ENCODE measurements around the gene KSR2. TPM values are rescaled to one million over a fixed set of nuclear protein-coding genes. Genes with fewer than 3 reads are reported as not detected.

The KSR2 gene
- total and polyA plus RNA-seq, 2 donors (not counting 3 experiments of a cell fraction or from before 2014, with no cell fraction given), result 2.1 to 5.2 TPM

GRCh38 chr12:117596968-117597367, 371.8 kb downstream of the KSR2 start:
- DNase-seq (ENCODE audit: low read depth, low spot score) (no peak), FAIRE-seq (no peak)
- H2AFZ ChIP-seq (ENCODE audit: low read depth, low read length), result no peak overlapping the region
- CTCF ChIA-PET, result no interaction called here
- TF ChIP-seq FOS (IDR thresholded peaks at IDR 0.05; ENCODE audit: borderline replicate concordance, insufficient read depth, low read length) (no peak), POLR2AphosphoS5 (IDR thresholded peaks at IDR 0.05; ENCODE audit: insufficient read depth, low read depth, low read length) (no peak), JUN (IDR thresholded peaks at IDR 0.05; ENCODE audit: borderline replicate concordance, insufficient read depth, insufficient read length, low read depth) (no peak), GATA2 (IDR thresholded peaks at IDR 0.05; ENCODE audit: insufficient read depth, insufficient read length, low read depth, low read length) (no peak), CTCF (IDR thresholded peaks at IDR 0.05; ENCODE audit: extremely low read depth in 1 of 2, insufficient read depth in 1 of 2, low read depth in 1 of 2, low read length in 2 of 2) (no peak), MYC (IDR thresholded peaks at IDR 0.05; ENCODE audit: low read depth, low read length) (no peak), EZH2 (IDR thresholded peaks at IDR 0.05; ENCODE audit: borderline replicate concordance, low read depth, low read length, severe bottlenecking) (no peak), POLR2A (IDR thresholded peaks at IDR 0.05; ENCODE audit: low read depth, low read length) (no peak)
- TF ChIP-seq, protein P1, sequence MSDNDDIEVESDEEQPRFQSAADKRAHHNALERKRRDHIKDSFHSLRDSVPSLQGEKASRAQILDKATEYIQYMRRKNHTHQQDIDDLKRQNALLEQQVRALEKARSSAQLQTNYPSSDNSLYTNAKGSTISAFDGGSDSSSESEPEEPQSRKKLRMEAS (IDR thresholded peaks at IDR 0.05; ENCODE audit: insufficient read depth, insufficient read length), result no peak
- no peaks in the 10 kb centered on the region for H3K27me3 ChIP-seq (ENCODE audit: control insufficient read depth in 2 of 2, insufficient read depth in 2 of 2, low read length in 2 of 2)
- no peaks in the 10 kb centered on the region for H3K9me1 ChIP-seq (replicated peaks; ENCODE audit: control insufficient read depth, extremely low read depth, insufficient read depth, low read length)
- dilution Hi-C loops (cut with MboI; ENCODE audit: extremely low pct_ligation_motif_present, low sequenced_read_pairs) (no loop called here), intact Hi-C loops (cut with micrococcal nuclease) (no loop called here)
- H3K36me3 ChIP-seq (ENCODE audit: control insufficient read depth in 2 of 2, extremely low read depth in 1 of 2, insufficient read depth in 2 of 2, low read length in 2 of 2), result no peaks in the 10 kb centered on the region
- H3K4me1 ChIP-seq (ENCODE audit: control insufficient read depth, extremely low read depth, insufficient read depth, low read length), result no peaks in the 10 kb centered on the region
- H3K79me2 ChIP-seq (ENCODE audit: control insufficient read depth, insufficient read depth, low read length), result no peaks in the 10 kb centered on the region
- POLR2A ChIA-PET, result no interaction called here
- H3K4me3 ChIP-seq (replicated peaks in 1 of 3; ENCODE audit: insufficient read depth in 1 of 3, low read depth in 1 of 3, low read length in 3 of 3), result no peak overlapping the region
- H4K20me1 ChIP-seq (replicated peaks; ENCODE audit: control insufficient read depth, extremely low read depth, insufficient read depth, low read length), result no peaks in the 10 kb centered on the region
- no TSS peak for BruUV-seq (replicated peaks)
- no peak overlapping the region for H3K27ac ChIP-seq (ENCODE audit: insufficient read depth, low read depth, low read length)
- H3K9ac ChIP-seq (replicated peaks; ENCODE audit: extremely low read depth, insufficient read depth, low read length), result no peak overlapping the region
- H3K4me2 ChIP-seq (ENCODE audit: insufficient read depth, low read length), result no peak overlapping the region
- no peaks in the 10 kb centered on the region for H3K9me3 ChIP-seq (replicated peaks; ENCODE audit: control insufficient read depth, insufficient read depth, low read length)

All from endothelial cell of umbilical vein (primary cell).